ENCODE measurements around the gene FLVCR2. TPM values are rescaled to one million over a fixed set of nuclear protein-coding genes. Genes with fewer than 3 reads are reported as not detected.

FLVCR2 gene
- polyA plus RNA-seq, 4 donors: 12.6 to 29.7 (median 17.1) TPM

DNA sequence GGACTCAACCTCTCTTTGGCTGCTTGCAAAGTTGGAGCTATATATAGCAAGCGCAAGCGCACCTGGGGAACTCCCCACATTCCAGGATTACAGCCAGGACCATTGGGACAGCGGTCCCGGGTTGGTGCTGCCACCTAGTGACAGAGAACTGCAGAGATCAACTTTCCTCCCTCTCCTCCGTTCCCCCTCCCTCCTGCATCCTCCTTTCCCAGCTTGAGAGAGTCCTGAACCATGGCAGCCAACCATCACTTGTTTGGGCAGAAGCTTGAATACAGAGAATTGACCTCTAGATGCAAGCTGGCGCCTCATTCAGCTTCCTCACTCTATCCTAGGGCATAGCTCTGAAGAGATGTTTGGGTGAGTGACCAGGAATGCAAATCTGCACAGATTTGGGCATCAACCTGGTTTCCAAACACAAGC is 17.4 kb upstream of the FLVCR2 start:
- H3K27me3 ChIP-seq (ENCODE audit: control insufficient read depth in 3 of 3, insufficient read depth in 3 of 3, low read length in 3 of 3): no peaks in the 10 kb centered on the region
- peak; percentile 88 for DNase-seq
- no peak overlapping the region for H3K4me3 ChIP-seq (ENCODE audit: low read depth in 1 of 3, low read length in 3 of 3)
- FAIRE-seq: no peak
- H3K4me1 ChIP-seq (ENCODE audit: control insufficient read depth in 3 of 3, insufficient read depth in 2 of 3, low read depth in 1 of 3, low read length in 2 of 3): no peaks in the 10 kb centered on the region
- 1 to 4% (median 3%) methylated on average over 6 of the region's 6 CpGs for WGBS, 3 donors
- H3K9me3 ChIP-seq (ENCODE audit: control insufficient read depth in 2 of 2, insufficient read depth in 1 of 2, low read depth in 1 of 2, low read length in 1 of 2): peaks cover 0 to 19% of the 10 kb centered on the region in 2 donors
- H3K36me3 ChIP-seq (ENCODE audit: control insufficient read depth in 3 of 3, insufficient read depth in 2 of 3, low read depth in 1 of 3, low read length in 3 of 3): no peaks in the 10 kb centered on the region
- no peak overlapping the region for H3K27ac ChIP-seq (ENCODE audit: low read depth in 1 of 3, low read length in 2 of 3)

DNA sequence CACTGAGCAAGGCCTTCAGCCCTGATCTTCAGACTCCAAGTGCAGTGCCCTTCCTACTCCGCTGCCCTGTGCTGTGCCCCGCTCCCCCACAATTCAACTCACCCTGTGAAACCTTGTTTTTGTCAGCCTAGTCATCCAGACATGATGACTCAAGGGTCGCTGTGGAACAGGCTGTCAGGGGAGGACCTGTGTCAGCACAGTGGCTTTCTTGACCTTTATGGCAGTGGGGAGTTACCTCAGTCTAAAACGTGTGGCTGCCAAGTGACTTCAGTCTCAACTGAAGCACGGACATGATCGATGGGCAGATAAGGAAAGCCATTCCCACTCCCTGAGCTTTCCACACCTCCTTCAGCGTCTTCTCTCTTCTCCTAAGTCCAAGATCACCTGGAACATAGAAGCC is 16.3 kb upstream of the FLVCR2 start:
- Histone ChIP-seq H3K27ac (ENCODE audit: low read depth in 1 of 3, low read length in 2 of 3) (no peak overlapping the region), H3K4me1 (ENCODE audit: control insufficient read depth in 3 of 3, insufficient read depth in 2 of 3, low read depth in 1 of 3, low read length in 2 of 3) (no peaks in the 10 kb centered on the region), H3K36me3 (ENCODE audit: control insufficient read depth in 3 of 3, insufficient read depth in 2 of 3, low read depth in 1 of 3, low read length in 3 of 3) (no peaks in the 10 kb centered on the region), H3K9me3 (ENCODE audit: control insufficient read depth in 2 of 2, insufficient read depth in 1 of 2, low read depth in 1 of 2, low read length in 1 of 2) (peaks cover 0 to 13% of the 10 kb centered on the region in 2 donors), H3K27me3 (ENCODE audit: control insufficient read depth in 3 of 3, insufficient read depth in 3 of 3, low read length in 3 of 3) (no peaks in the 10 kb centered on the region), H3K4me3 (ENCODE audit: low read depth in 1 of 3, low read length in 3 of 3) (no peak overlapping the region)
- no peak for FAIRE-seq
- DNase-seq: peak in 1 of 2 donors; percentile 22
- WGBS, 3 donors: 42 to 53% (median 44%) methylated on average over 7 of the region's 7 CpGs

DNA sequence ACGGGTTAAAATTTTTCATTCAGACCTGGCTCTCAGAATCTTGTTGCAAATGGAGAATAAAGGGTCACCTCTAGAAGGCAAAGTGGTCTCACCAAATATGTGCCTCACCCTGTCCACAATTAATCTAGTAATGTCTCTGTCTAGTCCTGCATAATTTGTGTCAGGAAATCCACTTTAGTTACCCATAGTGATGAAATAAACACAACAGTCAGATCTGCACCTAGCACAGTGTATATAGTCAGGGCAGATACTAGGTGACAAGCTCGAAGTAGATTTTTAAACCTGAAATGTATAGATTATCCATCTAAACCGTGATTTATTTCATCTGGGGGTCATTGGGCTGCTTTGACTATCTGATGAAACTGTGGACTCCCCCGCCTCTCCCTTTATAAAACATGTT is 15.9 kb upstream of the FLVCR2 start:
- H3K27me3 ChIP-seq (ENCODE audit: control insufficient read depth in 3 of 3, insufficient read depth in 3 of 3, low read length in 3 of 3): no peaks in the 10 kb centered on the region
- H3K9me3 ChIP-seq (ENCODE audit: control insufficient read depth in 2 of 2, insufficient read depth in 1 of 2, low read depth in 1 of 2, low read length in 1 of 2): peaks cover 0 to 9% of the 10 kb centered on the region in 2 donors
- no peaks in the 10 kb centered on the region for H3K4me1 ChIP-seq (ENCODE audit: control insufficient read depth in 3 of 3, insufficient read depth in 2 of 3, low read depth in 1 of 3, low read length in 2 of 3)
- no peak for DNase-seq
- FAIRE-seq: no peak
- no peak overlapping the region for H3K27ac ChIP-seq (ENCODE audit: low read depth in 1 of 3, low read length in 2 of 3)
- H3K36me3 ChIP-seq (ENCODE audit: control insufficient read depth in 3 of 3, insufficient read depth in 2 of 3, low read depth in 1 of 3, low read length in 3 of 3): no peaks in the 10 kb centered on the region
- WGBS, 3 donors: 54 to 62% (median 54%) methylated on average over 4 of the region's 4 CpGs
- no peak overlapping the region for H3K4me3 ChIP-seq (ENCODE audit: low read depth in 1 of 3, low read length in 3 of 3)

DNA sequence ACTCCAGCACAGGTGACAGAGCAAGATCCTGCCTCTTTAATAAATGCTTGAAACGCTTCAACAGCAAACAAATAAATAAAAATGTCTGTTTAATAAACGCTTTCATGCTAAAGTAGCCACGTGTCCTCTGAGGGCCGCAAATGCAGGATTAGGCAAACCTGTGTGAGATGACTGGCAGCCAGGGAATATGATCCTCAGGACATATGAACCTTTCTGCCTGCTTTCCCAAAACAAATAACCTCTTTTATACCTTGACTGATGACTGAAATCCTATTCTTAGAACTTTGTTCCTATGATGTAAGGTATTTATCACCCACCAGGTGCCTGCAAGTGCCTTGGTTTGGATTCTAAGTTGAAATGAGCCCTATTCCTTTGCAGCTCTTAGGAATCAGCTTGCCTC is 14.5 kb upstream of the FLVCR2 start:
- WGBS, 3 donors: 26 to 63% (median 29%) methylated on average over 4 of the region's 4 CpGs
- no peak for FAIRE-seq
- no peak for DNase-seq

GRCh38 chr14:75565056-75565455 is 13.4 kb upstream of the FLVCR2 start:
- Histone ChIP-seq H3K27ac (ENCODE audit: low read depth in 1 of 3, low read length in 2 of 3) (no peak overlapping the region), H3K4me3 (ENCODE audit: low read depth in 1 of 3, low read length in 3 of 3) (no peak overlapping the region), H3K27me3 (ENCODE audit: control insufficient read depth in 3 of 3, insufficient read depth in 3 of 3, low read length in 3 of 3) (no peaks in the 10 kb centered on the region), H3K4me1 (ENCODE audit: control insufficient read depth in 3 of 3, insufficient read depth in 2 of 3, low read depth in 1 of 3, low read length in 2 of 3) (no peaks in the 10 kb centered on the region), H3K9me3 (ENCODE audit: control insufficient read depth in 2 of 2, insufficient read depth in 1 of 2, low read depth in 1 of 2, low read length in 1 of 2) (no peaks in the 10 kb centered on the region), H3K36me3 (ENCODE audit: control insufficient read depth in 3 of 3, insufficient read depth in 2 of 3, low read depth in 1 of 3, low read length in 3 of 3) (no peaks in the 10 kb centered on the region)
- FAIRE-seq (no peak), DNase-seq (no peak)
- WGBS, 3 donors: 86 to 93% (median 88%) methylated on average over 5 of the region's 5 CpGs

More for the DNA sequence above, 14.5 kb upstream of the FLVCR2 start:
- no peaks in the 10 kb centered on the region for H3K36me3 ChIP-seq (ENCODE audit: control insufficient read depth in 3 of 3, insufficient read depth in 2 of 3, low read depth in 1 of 3, low read length in 3 of 3)
- H3K27me3 ChIP-seq (ENCODE audit: control insufficient read depth in 3 of 3, insufficient read depth in 3 of 3, low read length in 3 of 3): no peaks in the 10 kb centered on the region
- no peaks in the 10 kb centered on the region for H3K4me1 ChIP-seq (ENCODE audit: control insufficient read depth in 3 of 3, insufficient read depth in 2 of 3, low read depth in 1 of 3, low read length in 2 of 3)
- H3K9me3 ChIP-seq (ENCODE audit: control insufficient read depth in 2 of 2, insufficient read depth in 1 of 2, low read depth in 1 of 2, low read length in 1 of 2): no peaks in the 10 kb centered on the region
- no peak overlapping the region for H3K27ac ChIP-seq (ENCODE audit: low read depth in 1 of 3, low read length in 2 of 3)
- H3K4me3 ChIP-seq (ENCODE audit: low read depth in 1 of 3, low read length in 3 of 3): no peak overlapping the region

GRCh38 chr14:75566321-75566720 is 12.1 kb upstream of the FLVCR2 start:
- Histone ChIP-seq H3K36me3 (ENCODE audit: control insufficient read depth in 3 of 3, insufficient read depth in 2 of 3, low read depth in 1 of 3, low read length in 3 of 3) (no peaks in the 10 kb centered on the region), H3K9me3 (ENCODE audit: control insufficient read depth in 2 of 2, insufficient read depth in 1 of 2, low read depth in 1 of 2, low read length in 1 of 2) (no peaks in the 10 kb centered on the region), H3K27ac (ENCODE audit: low read depth in 1 of 3, low read length in 2 of 3) (no peak overlapping the region), H3K27me3 (ENCODE audit: control insufficient read depth in 3 of 3, insufficient read depth in 3 of 3, low read length in 3 of 3) (no peaks in the 10 kb centered on the region), H3K4me3 (ENCODE audit: low read depth in 1 of 3, low read length in 3 of 3) (no peak overlapping the region), H3K4me1 (ENCODE audit: control insufficient read depth in 3 of 3, insufficient read depth in 2 of 3, low read depth in 1 of 3, low read length in 2 of 3) (no peaks in the 10 kb centered on the region)
- FAIRE-seq (no peak), DNase-seq (no peak)
- 58 to 72% (median 68%) methylated on average over 4 of the region's 4 CpGs for WGBS, 3 donors

GRCh38 chr14:75566752-75567151 is 11.7 kb upstream of the FLVCR2 start:
- FAIRE-seq (no peak), DNase-seq (no peak)
- Histone ChIP-seq H3K9me3 (ENCODE audit: control insufficient read depth in 2 of 2, insufficient read depth in 1 of 2, low read depth in 1 of 2, low read length in 1 of 2) (no peaks in the 10 kb centered on the region), H3K27me3 (ENCODE audit: control insufficient read depth in 3 of 3, insufficient read depth in 3 of 3, low read length in 3 of 3) (no peaks in the 10 kb centered on the region), H3K36me3 (ENCODE audit: control insufficient read depth in 3 of 3, insufficient read depth in 2 of 3, low read depth in 1 of 3, low read length in 3 of 3) (no peaks in the 10 kb centered on the region), H3K4me3 (ENCODE audit: low read depth in 1 of 3, low read length in 3 of 3) (no peak overlapping the region), H3K27ac (ENCODE audit: low read depth in 1 of 3, low read length in 2 of 3) (no peak overlapping the region), H3K4me1 (ENCODE audit: control insufficient read depth in 3 of 3, insufficient read depth in 2 of 3, low read depth in 1 of 3, low read length in 2 of 3) (no peaks in the 10 kb centered on the region)
- WGBS, 3 donors: 84 to 86% (median 85%) methylated on average over 8 of the region's 8 CpGs

- H3K36me3 ChIP-seq (ENCODE audit: control insufficient read depth in 3 of 3, insufficient read depth in 2 of 3, low read depth in 1 of 3, low read length in 3 of 3): no peaks in the 10 kb centered on the region
- no peak overlapping the region for H3K27ac ChIP-seq (ENCODE audit: low read depth in 1 of 3, low read length in 2 of 3)
- no peaks in the 10 kb centered on the region for H3K4me1 ChIP-seq (ENCODE audit: control insufficient read depth in 3 of 3, insufficient read depth in 2 of 3, low read depth in 1 of 3, low read length in 2 of 3)
- 83 to 86% (median 86%) methylated on average over 7 of the region's 7 CpGs for WGBS, 3 donors
- FAIRE-seq: no peak
- no peak overlapping the region for H3K4me3 ChIP-seq (ENCODE audit: low read depth in 1 of 3, low read length in 3 of 3)
- no peaks in the 10 kb centered on the region for H3K9me3 ChIP-seq (ENCODE audit: control insufficient read depth in 2 of 2, insufficient read depth in 1 of 2, low read depth in 1 of 2, low read length in 1 of 2)
- DNase-seq: no peak
- no peaks in the 10 kb centered on the region for H3K27me3 ChIP-seq (ENCODE audit: control insufficient read depth in 3 of 3, insufficient read depth in 3 of 3, low read length in 3 of 3)
These were observed 10.3 kb upstream of the FLVCR2 start for GRCh38 chr14:75568140-75568539.

- WGBS, 3 donors: 80 to 83% (median 80%) methylated on average over 6 of the region's 6 CpGs
- DNase-seq: no peak
- peaks cover 0 to 4% (median 0%) of the 10 kb centered on the region in 3 donors for H3K27me3 ChIP-seq (ENCODE audit: control insufficient read depth in 3 of 3, insufficient read depth in 3 of 3, low read length in 3 of 3)
These were observed 9.6 kb upstream of the FLVCR2 start for GRCh38 chr14:75568791-75569190.

More at GRCh38 chr14:75568791-75569190, 9.6 kb upstream of the FLVCR2 start:
- no peak overlapping the region for H3K4me3 ChIP-seq (ENCODE audit: low read depth in 1 of 3, low read length in 3 of 3)
- H3K9me3 ChIP-seq (ENCODE audit: control insufficient read depth in 2 of 2, insufficient read depth in 1 of 2, low read depth in 1 of 2, low read length in 1 of 2): no peaks in the 10 kb centered on the region
- no peaks in the 10 kb centered on the region for H3K36me3 ChIP-seq (ENCODE audit: control insufficient read depth in 3 of 3, insufficient read depth in 2 of 3, low read depth in 1 of 3, low read length in 3 of 3)
- no peak overlapping the region for H3K27ac ChIP-seq (ENCODE audit: low read depth in 1 of 3, low read length in 2 of 3)
- FAIRE-seq: no peak
- H3K4me1 ChIP-seq (ENCODE audit: control insufficient read depth in 3 of 3, insufficient read depth in 2 of 3, low read depth in 1 of 3, low read length in 2 of 3): no peaks in the 10 kb centered on the region

Data from small intestine (tissue), 7 donors.